ENCODE data around the gene ZBTB39.
A peak's percentile ranks its signal among the peaks of the same experiment; 100 is the strongest.

DNA sequence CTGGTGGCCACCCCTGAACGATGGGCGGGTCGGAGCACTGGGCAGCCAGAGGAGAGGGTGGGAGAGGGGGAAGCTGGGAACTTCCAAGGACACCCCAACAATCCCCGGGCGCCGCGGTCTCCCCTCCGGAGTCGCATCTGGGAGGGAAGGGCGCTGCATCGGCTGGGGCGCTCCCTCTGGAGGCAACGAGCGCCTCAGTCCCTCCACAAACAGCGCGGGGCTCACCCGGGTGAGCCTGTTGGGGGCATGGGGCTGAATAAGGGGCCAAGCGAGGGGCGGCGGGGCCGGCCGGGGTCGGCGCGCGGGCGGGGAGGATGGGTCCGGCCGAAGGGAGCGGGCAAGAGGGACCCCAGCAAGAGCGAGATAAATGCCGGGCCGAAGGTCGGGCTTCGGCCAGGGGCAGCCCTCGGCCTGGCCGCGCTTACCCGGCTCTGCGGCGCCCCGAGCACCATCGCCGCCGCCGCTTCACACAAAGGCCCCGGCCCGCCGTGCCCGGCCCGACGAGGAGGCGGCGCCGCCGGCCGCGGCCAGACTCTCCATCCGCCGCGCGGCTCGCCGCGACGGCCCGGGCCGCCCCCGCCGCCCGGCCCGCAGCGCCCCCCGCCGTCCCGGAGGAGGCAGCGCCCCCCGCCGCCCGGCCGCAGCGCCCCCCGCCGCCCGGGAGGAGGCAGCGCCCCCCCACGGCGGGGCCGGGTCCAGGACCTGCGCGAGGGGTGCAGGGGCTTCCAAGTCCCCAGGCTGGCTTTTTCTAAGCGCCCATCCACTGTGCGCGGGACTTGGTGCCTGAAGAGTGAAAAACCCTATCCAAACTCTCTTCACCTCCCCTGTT, at the start of gene ZBTB39:
- TF ChIP-seq, protein P1, sequence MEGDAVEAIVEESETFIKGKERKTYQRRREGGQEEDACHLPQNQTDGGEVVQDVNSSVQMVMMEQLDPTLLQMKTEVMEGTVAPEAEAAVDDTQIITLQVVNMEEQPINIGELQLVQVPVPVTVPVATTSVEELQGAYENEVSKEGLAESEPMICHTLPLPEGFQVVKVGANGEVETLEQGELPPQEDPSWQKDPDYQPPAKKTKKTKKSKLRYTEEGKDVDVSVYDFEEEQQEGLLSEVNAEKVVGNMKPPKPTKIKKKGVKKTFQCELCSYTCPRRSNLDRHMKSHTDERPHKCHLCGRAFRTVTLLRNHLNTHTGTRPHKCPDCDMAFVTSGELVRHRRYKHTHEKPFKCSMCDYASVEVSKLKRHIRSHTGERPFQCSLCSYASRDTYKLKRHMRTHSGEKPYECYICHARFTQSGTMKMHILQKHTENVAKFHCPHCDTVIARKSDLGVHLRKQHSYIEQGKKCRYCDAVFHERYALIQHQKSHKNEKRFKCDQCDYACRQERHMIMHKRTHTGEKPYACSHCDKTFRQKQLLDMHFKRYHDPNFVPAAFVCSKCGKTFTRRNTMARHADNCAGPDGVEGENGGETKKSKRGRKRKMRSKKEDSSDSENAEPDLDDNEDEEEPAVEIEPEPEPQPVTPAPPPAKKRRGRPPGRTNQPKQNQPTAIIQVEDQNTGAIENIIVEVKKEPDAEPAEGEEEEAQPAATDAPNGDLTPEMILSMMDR (IDR thresholded peaks at IDR 0.05; ENCODE audit: low read depth, low read length, missing input control) = peak; percentile 32
- no peak for TF ChIP-seq YY1 (IDR thresholded peaks at IDR 0.05)
